GM19043 (cell line): ENCODE data around the gene MED28.
A peak's percentile ranks its signal among the peaks of the same experiment; 100 is the strongest.
"Not testable (repeated sequence)": the region's sequence is repeated elsewhere in the genome, so short reads cannot be mapped to it uniquely, and the experiment has no call there.

Source experiments
- ATAC-seq: cut with Tn5 transposase; IDR thresholded peaks from one replicate; pipeline ENCODE4 v1.9.1; 2021; ENCODE audit warnings: low read depth; ENCODE audit not compliant: unreplicated experiment

MED28 gene

DNA sequence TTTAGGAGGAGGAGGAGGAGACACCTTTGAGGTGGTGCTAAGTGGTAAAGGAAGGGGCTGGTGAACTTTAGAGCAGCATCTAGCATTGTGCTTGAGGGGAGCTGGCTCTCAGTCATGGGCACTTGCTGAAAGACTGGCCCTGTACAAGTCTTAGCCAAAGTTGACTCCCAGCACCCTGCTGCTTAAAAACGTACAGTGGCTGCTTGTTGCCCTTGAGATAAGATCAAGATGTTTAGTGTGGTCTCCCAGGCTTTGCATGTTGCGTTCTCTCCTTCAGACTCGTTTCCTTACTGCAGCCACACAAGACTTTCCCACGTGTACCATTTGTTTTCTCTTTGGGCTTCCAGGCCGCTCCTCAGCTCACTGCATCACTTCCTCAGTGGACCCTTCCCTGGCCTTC lies 1.8 kb downstream of the MED28 start:
- ATAC-seq = no peak

DNA sequence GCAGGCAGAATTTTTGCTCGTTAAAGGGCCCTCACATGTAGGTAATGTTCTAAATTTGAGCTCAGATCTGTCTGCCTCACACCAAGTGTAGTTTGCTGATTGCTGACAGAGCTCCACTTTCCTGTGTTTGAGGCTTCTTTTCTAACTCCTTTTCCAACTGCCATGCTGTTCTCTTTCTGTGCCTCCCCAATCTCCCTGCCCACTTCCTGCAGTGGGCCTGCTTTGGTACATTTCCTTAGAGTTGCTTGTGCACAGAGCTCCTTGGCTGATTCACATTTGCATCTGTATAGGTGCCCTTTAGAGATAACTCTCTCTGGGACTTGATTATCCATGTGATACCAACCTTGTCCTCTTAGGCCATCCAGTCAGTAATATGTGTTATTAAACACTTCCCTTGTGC lies 4.5 kb downstream of the MED28 start:
- no peak for ATAC-seq

DNA sequence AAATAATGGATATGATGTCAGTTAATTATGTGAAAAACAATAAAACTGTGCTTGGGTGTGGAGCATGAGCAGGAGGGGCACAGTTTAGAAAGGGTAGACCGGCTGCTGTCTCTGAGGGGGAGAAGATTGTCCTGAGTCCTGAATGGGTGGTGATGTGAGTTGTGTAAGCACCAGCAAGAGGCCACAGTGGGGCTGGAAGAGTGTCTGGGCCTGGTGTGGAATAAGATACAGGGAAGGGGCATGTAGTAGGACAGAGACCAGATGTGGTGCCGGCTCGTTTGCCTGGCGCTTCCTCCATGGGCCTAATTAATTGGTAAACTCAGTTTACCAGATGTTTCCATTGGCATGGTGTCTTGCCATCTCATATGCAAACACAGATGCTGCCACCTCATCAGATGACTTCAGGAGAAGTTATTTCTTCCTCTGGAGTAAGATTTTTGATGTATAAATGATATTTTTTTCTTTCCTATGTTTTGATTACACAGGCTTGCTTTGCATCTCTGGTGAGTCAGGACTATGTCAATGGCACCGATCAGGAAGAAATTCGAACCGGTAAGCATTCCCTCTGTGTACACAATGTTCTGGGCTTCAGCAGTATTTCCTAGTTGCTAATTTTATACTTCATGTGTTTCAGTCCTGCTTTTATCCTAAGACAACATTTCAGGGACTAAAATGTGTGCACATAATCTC lies 5.1 kb downstream of the MED28 start:
- no peak for ATAC-seq

DNA sequence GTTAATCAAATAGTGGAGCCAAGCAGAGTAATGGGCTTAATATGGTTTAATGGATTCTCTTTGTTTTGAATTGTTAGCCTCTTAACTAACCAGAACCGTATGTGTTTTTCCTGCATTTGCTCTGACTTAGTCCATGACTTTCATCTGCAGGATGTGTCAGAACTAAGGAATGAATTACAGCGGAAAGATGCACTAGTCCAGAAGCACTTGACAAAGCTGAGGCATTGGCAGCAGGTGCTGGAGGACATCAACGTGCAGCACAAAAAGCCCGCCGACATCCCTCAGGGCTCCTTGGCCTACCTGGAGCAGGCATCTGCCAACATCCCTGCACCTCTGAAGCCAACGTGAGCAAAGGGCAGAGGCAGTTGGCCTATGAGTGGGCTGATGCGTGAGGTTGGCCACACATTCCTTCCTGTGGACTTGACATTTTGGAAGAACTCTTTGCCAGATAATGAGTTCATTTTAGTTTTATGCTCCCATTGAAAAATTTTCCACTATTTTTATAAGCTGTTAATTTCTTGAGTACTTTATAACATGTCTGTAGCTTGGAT lies 9.1 kb downstream of the MED28 start:
- ATAC-seq = no peak

DNA sequence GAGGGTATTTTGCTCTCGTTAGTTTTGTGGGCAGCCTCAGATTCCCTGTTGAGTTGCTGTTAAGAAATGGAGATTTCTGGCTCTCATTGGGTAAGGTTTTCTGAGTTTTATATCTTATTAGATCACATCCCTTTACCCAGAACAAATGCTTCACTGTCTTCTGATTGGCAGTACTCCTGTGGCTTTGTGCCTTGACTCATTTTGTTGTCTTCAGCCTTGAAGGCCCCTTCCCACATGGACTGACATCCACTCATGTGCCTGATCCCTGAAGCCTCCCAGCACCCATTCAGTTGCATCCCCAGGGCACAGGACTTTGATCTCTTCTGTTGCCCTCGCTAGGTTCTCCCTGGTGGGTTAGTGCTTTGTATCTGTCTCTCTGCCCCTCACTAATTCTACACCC lies 10.4 kb downstream of the MED28 start:
- no peak for ATAC-seq

DNA sequence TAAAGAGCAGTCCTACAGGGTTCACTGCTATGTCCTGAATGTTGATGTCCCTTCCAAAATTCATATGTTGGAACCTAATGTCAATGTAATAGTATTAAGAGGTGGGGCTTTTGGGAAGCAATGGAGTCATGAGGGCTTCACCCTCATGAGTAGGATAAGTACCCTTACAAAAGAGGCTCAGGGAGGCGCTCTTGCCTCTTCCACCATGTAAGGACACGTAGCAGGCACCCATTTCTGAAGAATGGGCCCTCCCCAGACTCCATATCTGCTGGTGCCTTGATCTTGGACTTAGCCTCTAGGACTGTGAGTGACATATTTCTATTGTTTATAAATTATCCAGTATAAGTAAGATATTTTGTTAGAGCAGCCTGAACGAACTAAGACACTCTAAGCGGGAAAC lies 15.8 kb downstream of the MED28 start:
- ATAC-seq = no peak

DNA sequence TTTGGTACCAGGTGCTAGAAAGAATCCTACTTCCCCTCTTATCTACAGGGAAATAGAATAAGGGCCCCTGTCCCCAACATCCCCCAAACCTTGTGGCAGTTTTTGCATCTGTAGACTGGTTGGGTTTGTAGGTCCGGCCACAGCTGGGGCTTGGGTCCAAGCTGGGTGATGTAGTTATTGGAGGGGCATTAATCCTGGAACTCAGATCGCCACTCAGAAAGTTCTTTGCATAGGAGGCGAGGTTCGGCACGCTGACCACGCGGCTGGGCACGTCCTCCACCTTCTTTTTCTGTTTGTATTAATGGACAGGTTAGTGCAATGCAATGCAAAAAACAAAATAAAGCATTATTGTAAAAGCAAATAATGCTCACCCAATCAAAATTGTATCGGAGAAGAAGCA lies 19.2 kb downstream of the MED28 start:
- ATAC-seq = no peak

DNA sequence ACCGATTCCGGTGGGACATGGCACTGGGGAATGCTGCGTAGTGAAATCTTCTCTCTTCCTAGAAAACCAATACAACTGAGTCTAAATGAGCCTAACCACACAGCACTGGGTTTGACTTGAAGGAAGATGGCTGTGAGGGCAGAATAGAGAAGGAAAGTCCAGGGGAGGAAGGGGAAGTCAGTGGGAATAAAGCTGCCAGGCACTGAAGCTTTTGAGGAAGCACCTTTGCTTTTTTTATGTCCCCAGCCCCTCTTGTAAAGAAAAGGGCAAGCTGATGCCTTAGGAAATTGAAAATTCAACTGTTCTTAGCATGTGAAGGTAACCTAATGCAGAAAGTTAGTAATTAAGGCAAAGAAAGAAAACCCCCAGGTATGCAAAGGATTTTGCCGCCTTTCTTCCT lies 20.6 kb downstream of the MED28 start:
- no peak for ATAC-seq

DNA sequence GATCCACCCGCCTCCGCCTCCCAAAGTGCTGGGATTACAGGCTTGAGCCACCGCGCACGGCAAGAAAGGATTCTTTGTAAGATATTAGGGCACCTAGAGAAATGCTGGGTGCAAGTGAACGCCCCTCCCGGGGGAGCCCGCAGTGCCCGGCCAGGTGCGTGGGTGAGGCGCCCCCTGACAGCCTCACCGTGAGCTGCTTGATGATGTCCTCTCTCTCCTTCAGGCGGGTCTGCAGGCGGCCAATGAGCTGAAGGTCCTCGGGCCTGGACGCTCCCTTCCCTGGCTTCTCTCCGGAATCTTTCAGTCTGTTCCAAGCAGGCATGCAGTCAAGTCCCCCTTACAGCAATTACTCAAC lies 21.9 kb downstream of the MED28 start:
- ATAC-seq = no peak

DNA sequence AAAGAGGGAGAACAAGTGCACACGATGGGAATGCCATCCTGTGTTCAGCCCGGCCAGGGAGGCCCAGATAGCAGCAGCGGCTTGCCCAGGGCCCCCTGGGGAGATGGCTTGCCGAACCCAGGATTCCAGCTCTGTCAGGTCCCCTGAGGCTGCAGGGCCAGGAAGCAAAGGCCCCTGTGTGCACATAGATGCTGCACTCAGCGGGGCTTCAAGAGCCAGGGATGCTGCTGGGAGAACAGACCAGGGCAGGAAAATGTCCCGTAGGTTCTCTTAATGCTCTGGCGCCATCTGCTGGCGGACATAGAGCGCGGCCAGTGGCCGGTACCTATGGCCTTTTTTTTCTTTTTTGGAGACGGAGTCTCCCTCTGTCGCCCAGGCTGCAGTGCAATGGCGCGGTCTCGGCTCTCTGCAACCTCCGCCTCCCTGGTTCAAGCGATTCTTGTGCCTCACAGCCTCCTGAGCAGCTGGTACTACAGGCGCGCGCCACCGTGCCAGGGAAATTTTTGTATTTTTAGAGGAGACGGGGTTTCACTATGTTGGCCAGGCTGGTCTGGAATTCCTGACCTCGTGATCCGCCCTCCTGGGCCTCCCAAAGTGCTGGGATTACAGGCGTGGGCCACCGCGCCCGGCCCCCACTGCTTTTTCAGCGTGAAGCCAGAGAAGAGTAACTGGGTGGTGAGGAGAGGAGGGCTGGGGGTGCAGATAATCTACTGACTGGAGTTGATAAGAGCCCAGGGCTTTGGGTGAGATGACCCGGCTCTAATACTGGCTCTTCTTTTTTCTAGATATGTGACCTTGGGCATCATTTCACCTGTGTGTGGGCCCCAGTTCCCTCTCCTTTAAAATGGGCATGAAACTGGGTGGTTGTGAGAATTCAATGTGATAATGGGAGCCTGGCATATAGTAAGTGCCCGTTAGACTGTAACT lies 22.5 kb downstream of the MED28 start:
- ATAC-seq = peak; percentile 95

DNA sequence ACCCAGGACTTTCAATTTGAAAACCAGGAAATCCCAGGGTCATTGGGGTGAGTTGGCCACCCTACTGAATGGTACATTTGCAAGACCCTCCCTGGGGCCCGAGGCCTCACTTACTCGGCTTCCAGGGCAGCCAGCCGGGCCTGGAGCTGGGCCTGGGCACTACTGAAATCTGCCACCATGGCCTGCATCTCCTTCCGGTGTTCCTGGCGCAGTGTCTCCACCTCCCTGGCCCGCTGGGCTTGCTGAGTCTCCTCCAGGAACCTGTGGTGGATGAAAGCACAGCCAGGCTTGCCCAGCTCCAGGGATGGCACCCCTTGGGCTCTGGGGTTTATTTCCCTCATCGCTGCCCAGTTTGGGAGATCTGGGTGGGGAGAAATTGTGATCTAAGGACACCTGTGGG lies 24.7 kb downstream of the MED28 start:
- ATAC-seq = no peak

DNA sequence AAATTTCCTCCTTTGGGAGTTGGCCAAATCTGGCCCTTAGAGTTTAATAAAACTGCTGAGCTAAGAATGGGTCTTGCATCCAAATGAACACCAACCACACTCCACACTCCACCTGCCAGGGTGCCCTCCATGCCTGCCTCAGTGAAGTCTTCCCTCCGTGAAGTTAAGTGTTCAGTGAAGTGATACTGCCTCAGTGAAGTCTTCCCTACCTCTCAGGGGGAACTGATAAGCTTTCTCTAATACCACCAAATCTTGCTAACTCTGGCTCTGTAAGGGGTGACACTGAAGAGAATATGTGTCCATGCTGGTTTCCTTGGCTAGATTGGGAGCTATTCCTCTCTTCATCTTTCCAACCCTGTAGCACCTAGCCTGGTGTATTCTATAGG lies 27.9 kb downstream of the MED28 start:
- no peak for ATAC-seq

DNA sequence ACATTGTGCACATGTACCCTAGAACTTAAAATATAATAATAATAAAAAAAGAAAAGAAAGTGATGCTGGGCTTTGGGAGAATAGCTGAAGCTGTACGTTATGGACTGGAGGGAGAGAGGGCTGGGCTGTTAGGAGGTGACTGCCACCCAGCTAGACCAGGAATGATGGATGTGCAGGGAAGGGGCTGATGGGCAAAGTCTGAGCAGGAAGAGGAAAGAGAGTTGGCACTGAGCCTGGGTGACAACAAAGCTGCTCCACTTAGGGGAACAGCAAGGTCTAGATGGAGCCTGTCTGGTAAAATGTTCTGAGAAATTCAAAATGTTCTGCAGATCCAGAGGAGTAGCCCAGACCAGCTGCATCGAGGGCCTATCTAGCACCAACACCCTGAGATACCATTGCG lies 32.3 kb downstream of the MED28 start:
- ATAC-seq = no peak

DNA sequence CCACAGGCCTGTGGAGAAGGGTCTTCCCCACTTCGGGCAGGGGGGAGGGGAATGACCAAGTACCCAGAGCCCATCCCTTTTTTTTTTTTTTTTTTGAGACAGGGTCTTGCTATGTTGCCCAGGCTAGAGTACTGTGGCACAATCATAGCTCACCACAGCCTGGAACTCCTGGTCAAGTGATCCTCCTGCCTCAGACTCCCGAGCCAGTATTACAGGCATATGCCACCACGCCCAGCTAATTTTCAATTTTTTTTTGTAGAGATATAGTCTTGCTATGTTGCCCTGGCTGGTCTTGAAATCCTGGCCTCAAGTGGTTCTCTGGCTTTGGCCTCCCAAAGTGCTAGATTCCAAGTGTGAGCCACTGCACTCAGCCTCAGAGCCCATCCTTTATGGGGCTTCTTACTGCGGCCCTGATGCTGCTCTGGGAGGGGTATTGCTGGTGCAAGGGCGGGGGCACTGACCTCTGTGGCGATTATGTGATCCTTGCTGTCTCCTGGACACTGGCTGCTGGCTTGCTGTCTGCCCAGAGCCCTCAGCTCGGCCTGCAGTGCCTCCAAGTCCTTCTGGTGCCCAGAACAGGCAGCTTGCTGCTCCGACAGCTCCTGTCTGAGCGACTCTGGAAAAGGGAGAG lies 32.9 kb downstream of the MED28 start:
- ATAC-seq = no peak

DNA sequence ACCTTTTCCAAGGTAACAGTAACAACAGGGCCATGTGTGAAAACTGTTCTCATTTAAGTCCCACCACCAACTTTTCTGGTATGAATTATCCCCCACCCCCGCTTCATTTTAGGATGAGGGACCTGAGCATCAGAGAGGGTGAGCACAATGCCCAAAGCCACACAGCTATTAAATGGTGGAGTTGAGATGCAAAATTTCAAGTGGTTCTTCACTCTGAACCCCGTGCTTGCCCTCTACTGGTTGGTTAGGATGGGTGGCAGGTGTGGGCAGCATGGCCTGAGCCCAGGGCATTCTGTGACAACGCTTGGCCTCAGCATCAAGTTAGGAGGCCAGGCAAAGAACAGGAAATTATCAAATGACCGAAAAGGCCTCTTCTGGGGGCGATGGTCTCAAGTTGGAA lies 33.5 kb downstream of the MED28 start:
- no peak for ATAC-seq

DNA sequence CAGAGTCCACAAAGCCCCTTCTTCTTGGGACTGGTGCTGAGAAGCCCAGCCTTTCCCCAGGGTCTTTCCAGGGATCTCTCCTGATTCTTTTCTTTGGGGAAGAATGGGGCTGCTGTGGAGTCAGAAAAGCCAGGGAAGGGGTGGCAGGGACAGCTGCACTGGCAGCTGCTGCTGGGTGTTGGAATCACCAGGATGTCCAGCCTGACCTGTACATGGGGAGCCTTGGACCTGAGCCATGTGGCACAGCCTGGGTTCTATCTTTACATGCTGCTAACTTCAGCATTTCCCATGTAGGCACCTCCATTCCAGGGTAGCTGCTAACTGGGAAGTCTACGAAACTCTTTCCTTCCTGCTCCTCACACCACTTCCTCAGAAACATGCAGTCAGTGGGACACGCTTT lies 36.0 kb downstream of the MED28 start:
- ATAC-seq = no peak

DNA sequence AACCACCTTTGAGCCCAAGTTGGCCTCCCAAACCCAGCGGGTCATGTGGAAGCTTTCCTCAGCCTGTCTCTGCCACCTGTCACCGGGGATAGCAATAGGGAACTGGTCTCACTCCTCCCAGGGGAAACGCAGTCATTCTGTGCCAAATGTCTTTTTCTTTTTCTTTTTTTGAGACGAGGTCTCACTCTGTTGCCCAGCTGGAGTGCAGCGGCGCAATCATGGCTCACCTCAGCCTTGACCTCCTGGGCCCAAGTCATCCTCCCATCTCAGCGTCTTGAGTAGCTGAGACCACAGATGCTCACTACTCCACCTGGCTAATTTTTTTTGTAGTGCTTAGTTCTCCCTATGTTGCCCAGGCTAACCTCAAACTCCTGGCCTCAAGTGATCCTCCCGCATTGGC lies 40.3 kb downstream of the MED28 start:
- no peak for ATAC-seq

DNA sequence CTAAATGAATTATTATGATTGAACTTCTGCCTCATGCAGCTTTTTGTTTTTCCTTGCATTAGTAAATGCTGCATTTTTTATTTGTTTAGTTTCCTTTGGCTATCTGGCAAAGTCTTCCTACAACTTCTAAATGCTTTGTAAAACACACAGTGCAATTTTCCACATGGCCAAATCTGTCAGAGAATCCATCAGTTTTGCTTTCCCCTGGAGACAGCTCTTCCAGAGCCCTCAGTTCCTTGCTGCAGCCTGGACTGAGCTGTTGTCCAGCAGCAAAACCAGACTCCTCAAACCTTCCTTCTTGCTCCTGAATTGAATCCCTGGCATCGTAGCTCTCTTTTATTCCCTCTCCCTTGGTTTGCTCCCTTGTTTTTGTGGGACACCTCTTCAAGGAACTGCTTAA lies 42.6 kb downstream of the MED28 start:
- no peak for ATAC-seq

DNA sequence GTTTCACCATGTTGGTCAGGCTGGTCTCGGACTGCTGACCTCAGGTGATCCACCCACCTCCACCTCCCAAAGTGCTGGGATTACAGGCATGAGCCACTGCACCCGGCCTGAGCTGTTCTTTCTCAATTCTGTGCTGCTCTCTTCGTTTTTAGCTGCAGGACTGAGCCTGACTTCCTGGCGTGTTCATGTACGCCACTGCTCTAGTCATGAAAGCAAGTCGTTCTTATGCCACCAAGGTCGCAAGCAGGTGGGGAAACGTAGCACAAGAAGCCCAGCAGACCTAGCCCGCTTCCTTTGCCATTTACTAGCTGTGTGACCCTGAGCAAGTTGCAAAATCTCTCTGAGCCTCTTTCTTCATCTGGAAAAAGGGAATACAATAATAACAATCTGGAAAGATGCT lies 43.4 kb downstream of the MED28 start:
- ATAC-seq = no peak

DNA sequence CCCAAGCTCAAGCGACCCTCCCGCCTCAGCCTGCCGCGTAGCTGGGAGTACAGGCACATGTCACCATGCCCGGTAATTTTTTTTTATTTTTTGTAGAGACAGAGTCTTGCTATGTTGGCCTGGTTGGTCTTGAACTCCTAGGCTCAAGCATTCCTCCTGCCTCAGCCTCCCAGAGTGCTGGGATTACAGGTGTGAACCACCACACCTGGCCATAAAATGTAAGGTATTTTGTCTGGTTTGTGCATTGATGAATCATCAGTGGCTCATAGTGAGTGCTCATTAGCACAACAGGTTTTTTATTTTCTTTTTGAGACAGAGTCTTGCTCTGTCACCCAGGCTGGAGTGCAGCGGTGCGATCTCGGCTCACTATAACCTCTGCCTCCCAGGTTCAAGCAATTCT lies 44.8 kb downstream of the MED28 start:
- not testable (repeated sequence) for ATAC-seq

DNA sequence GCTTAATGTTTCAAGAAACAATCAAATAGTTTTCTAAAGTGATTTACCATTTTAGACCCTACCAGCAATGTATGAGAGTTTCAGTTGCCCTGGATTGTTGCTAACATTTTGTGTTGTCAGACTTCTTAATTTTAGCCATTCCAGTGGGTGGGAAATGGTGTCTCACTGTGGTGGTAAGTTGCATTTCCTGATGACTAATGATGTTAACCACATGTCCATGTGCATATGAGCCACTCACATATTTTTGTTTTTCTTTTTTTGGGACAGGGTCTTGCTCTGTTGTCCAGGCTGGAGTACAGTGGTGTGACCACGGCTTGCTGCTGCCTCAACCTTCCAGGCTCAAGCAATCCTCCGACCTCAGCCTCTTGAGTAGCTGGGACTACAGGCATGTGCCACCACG lies 48.3 kb downstream of the MED28 start:
- no peak for ATAC-seq
